OCI-LY3 (cell line): ENCODE results near the gene ATOH8.

ENCODE experiments used
- H2AFZ ChIP-seq: fragments of 200-600, 300-600 bp; shearing (Covaris generic); 2 replicates; pipeline ENCODE4 v1.6.0; 2014; ENCODE audit warnings: antibody characterized with exemption, low read depth, low read length
- H3K27ac ChIP-seq: fragments of 200-600, 300-600 bp; sonication (generic); 2 replicates; pipeline ENCODE4 v1.5.1; 2014; ENCODE audit warnings: mild to moderate bottlenecking, low read length, moderate library complexity, mixed read lengths
- H3K27me3 ChIP-seq: fragments of 200-600, 300-600 bp; sonication (generic); 2 replicates; pipeline ENCODE4 v1.6.1; 2014; ENCODE audit warnings: low read depth, low read length, mixed read lengths
- H3K36me3 ChIP-seq: fragments of 200-600, 300-600 bp; sonication (generic); replicated peaks from 2 replicates; pipeline ENCODE3; 2014; ENCODE audit warnings: low read depth, low read length, mixed read lengths
- H3K4me1 ChIP-seq: fragments of 300-600, 200-600 bp; sonication (generic); 2 replicates; pipeline ENCODE4 v1.6.1; 2014; ENCODE audit warnings: low read length, mixed read lengths
- H3K4me2 ChIP-seq: fragments of 200-600, 300-600 bp; sonication (generic); 2 replicates; pipeline ENCODE4 v1.6.1; 2014; ENCODE audit warnings: low read length, mixed read lengths
- H3K4me3 ChIP-seq: fragments of 300-600, 200-600 bp; sonication (generic); 2 replicates; pipeline ENCODE4 v1.5.1; 2014; ENCODE audit warnings: antibody characterized with exemption, mild to moderate bottlenecking, low read length, moderate library complexity
- H3K79me2 ChIP-seq: fragments of 300-600, 200-600 bp; shearing (Covaris generic); 2 replicates; pipeline ENCODE4 v1.6.1; 2014; ENCODE audit warnings: mild to moderate bottlenecking, low read length, mixed read lengths
- H3K9ac ChIP-seq: fragments of 300-600, 200-600 bp; shearing (Covaris generic); 2 replicates; pipeline ENCODE4 v1.6.0; 2014; ENCODE audit warnings: mild to moderate bottlenecking, low read length, moderate library complexity
- H3K9me3 ChIP-seq: fragments of 200-600, 300-600 bp; shearing (Covaris generic); 2 replicates; pipeline ENCODE4 v1.6.1; 2014; ENCODE audit warnings: low read length, mixed read lengths; ENCODE audit not compliant: insufficient read depth
- H4K20me1 ChIP-seq: fragments of 200-600, 300-600 bp; sonication (generic); 2 replicates; pipeline ENCODE4 v1.6.1; 2016; ENCODE audit warnings: low read length, mixed read lengths; ENCODE audit not compliant: insufficient read depth
- CTCF ChIP-seq: fragments of 200-600, 300-600 bp; sonication (generic); IDR thresholded peaks from 2 replicates; pipeline ENCODE4 v1.5.1; 2014; ENCODE audit warnings: antibody characterized with exemption, low read length, low read depth
- EZH2phosphoT487 ChIP-seq: fragments of 200-600 bp; shearing (Covaris generic); IDR thresholded peaks from 2 replicates; pipeline ENCODE4 v1.6.1; 2018; ENCODE audit warnings: antibody characterized with exemption, mixed run types, low read depth

ATOH8 gene

GRCh38 chr2:85737481-85737880, 16.3 kb upstream of the ATOH8 start:
- no peaks in the 10 kb centered on the region for H3K4me1 ChIP-seq
- H3K4me2 ChIP-seq, result no peak overlapping the region
- no peak overlapping the region for H3K27ac ChIP-seq
- H3K79me2 ChIP-seq, result no peaks in the 10 kb centered on the region
- no peak overlapping the region for H3K4me3 ChIP-seq
- no peak overlapping the region for H2AFZ ChIP-seq
- H3K36me3 ChIP-seq, result no peaks in the 10 kb centered on the region
- H3K9ac ChIP-seq, result no peak overlapping the region
- TF ChIP-seq EZH2phosphoT487, result no peak
- TF ChIP-seq CTCF, result no peak
- H3K9me3 ChIP-seq, result no peaks in the 10 kb centered on the region
- peaks cover 51% of the 10 kb centered on the region for H3K27me3 ChIP-seq
- no peaks in the 10 kb centered on the region for H4K20me1 ChIP-seq

- Histone ChIP-seq H2AFZ (no peak overlapping the region), H3K4me1 (no peaks in the 10 kb centered on the region), H3K79me2 (no peaks in the 10 kb centered on the region), H3K4me2 (no peak overlapping the region), H3K4me3 (no peak overlapping the region), H3K27ac (no peak overlapping the region), H3K36me3 (no peaks in the 10 kb centered on the region), H4K20me1 (no peaks in the 10 kb centered on the region), H3K9ac (no peak overlapping the region), H3K9me3 (no peaks in the 10 kb centered on the region), H3K27me3 (peaks cover 55% of the 10 kb centered on the region)
- TF ChIP-seq CTCF, result no peak
- TF ChIP-seq EZH2phosphoT487, result no peak
These were observed 15.8 kb upstream of the ATOH8 start for GRCh38 chr2:85737961-85738360.

GRCh38 chr2:85740193-85740592, 13.6 kb upstream of the ATOH8 start:
- Histone ChIP-seq H2AFZ (no peak overlapping the region), H3K9ac (no peak overlapping the region), H3K27ac (no peak overlapping the region), H3K4me1 (peaks cover 4% of the 10 kb centered on the region; the same call in 1 of the 2 replicates), H3K9me3 (no peaks in the 10 kb centered on the region), H3K27me3 (peaks cover 73% of the 10 kb centered on the region), H3K4me3 (no peak overlapping the region), H4K20me1 (no peaks in the 10 kb centered on the region), H3K79me2 (no peaks in the 10 kb centered on the region), H3K4me2 (no peak overlapping the region), H3K36me3 (no peaks in the 10 kb centered on the region)
- TF ChIP-seq EZH2phosphoT487 (no peak), CTCF (no peak)

- Histone ChIP-seq H3K9me3 (no peaks in the 10 kb centered on the region), H3K4me2 (no peak overlapping the region), H3K27ac (no peak overlapping the region), H4K20me1 (no peaks in the 10 kb centered on the region), H3K4me1 (peaks cover 4% of the 10 kb centered on the region; the same call in 1 of the 2 replicates), H2AFZ (no peak overlapping the region), H3K27me3 (peaks cover 76% of the 10 kb centered on the region), H3K36me3 (no peaks in the 10 kb centered on the region), H3K79me2 (no peaks in the 10 kb centered on the region), H3K9ac (no peak overlapping the region), H3K4me3 (no peak overlapping the region)
- TF ChIP-seq CTCF, result no peak
- no peak for TF ChIP-seq EZH2phosphoT487
These were observed 12.5 kb upstream of the ATOH8 start for GRCh38 chr2:85741211-85741832.
